ENCODE data around the gene MGST2. TPM values are rescaled to one million over a fixed set of nuclear protein-coding genes. Genes with fewer than 3 reads are reported as not detected.

Gene MGST2
- total RNA-seq, 2 donors from 2014 or later, result 23.4 to 44.1 TPM

DNA sequence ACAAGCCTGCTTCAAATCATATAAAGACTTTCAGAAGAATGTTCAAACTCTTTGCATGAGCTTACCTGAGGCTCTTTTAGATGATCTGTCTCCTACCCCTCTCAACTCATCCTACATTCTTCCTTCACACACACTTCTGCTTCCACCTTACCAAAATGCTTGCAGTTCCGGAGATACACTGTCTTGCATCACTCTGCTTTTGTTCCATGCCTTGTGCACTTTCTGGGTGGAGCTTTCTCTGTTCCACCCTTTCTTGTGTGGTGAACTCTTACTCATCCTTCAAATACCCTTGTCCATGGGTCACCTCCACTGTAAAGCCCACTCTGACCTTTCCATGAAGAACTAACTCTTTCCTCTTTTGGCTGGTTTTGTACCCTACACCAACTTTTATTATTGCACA, 18.4 kb upstream of the MGST2 start:
- H3K9me3 ChIP-seq, result no peaks in the 10 kb centered on the region
- no peak for DNase-seq
- H3K27ac ChIP-seq, result no peak overlapping the region
- no peak overlapping the region for H3K4me3 ChIP-seq
- peaks cover 6% of the 10 kb centered on the region for H3K4me1 ChIP-seq
- intact Hi-C loops (cut with DNase I), result no loop called here
- TF ChIP-seq POLR2A (IDR thresholded peaks at IDR 0.05), result no peak
- no peak for TF ChIP-seq CTCF (IDR thresholded peaks at IDR 0.05)
- ATAC-seq, result no peak
- H3K36me3 ChIP-seq (replicated peaks in 1 of 2; ENCODE audit: insufficient read depth in 1 of 2, low read depth in 2 of 2), result no peaks in the 10 kb centered on the region
- H3K27me3 ChIP-seq, result no peaks in the 10 kb centered on the region
- WGBS, 2 donors, result 83 to 96% methylated on average over 1 of the region's 1 CpG

- Histone ChIP-seq H3K27ac (no peak overlapping the region), H3K36me3 (replicated peaks in 1 of 2; ENCODE audit: insufficient read depth in 1 of 2, low read depth in 2 of 2) (no peaks in the 10 kb centered on the region), H3K4me3 (no peak overlapping the region), H3K27me3 (no peaks in the 10 kb centered on the region), H3K9me3 (no peaks in the 10 kb centered on the region), H3K4me1 (peaks cover 6% of the 10 kb centered on the region)
- WGBS, 2 donors, result 47 to 79% methylated on average over 1 of the region's 1 CpG
- no peak for ATAC-seq
- intact Hi-C loops (cut with DNase I), result no loop called here
- no peak for DNase-seq
- TF ChIP-seq CTCF (IDR thresholded peaks at IDR 0.05), result no peak
- TF ChIP-seq POLR2A (IDR thresholded peaks at IDR 0.05), result no peak
These were observed 17.7 kb upstream of the MGST2 start for GRCh38 chr4:139647952-139648351.

DNA sequence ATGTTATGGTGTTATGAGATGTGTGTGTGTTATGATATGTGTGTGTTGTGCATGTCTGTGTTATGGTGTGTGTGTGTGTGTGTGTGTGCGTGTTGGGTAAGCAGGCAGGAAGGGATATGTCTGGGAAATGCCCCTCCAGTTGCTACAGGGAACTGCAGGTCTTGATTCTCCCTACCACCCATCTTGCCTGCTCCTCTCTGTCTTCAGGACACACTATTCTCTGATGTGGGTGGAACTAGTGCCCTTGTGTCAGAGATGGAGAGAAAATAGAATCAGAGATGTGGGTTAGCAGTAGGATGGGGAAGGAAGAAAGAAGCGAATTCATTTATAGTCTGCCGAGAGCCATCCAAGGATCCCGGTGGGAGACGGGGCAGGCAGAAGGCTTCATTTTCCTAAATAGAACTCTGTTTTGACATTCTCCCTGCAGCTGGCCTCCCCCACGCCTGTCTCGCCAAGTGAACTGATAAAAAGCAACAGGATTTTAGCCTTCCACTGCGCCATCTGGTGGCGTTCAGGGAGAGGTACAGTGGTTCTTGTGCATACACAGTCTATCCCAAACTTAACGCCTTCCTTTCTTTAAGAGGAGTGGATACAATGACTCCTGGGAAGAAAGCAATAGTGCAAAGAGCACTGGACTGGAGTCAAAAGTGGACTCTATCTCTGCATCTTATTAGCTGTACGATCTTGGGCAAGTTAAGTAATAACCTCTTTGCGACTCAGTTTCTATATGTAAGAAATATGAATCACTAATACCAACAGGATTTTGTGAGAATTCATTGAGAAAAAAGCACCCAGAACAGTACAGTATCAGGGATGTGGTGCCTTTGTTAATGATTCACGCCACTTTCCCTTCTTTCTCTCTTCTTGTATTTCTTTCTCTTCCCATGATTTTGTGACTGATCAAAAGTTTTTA, 14.1 kb upstream of the MGST2 start:
- intact Hi-C loops (cut with DNase I), result no loop called here
- H3K4me3 ChIP-seq, result no peak overlapping the region
- WGBS, 2 donors, result 12 to 14% methylated on average over 13 of the region's 13 CpGs
- no peaks in the 10 kb centered on the region for H3K9me3 ChIP-seq
- no peak overlapping the region for H3K27ac ChIP-seq
- peaks cover 10% of the 10 kb centered on the region for H3K4me1 ChIP-seq
- no peak for TF ChIP-seq POLR2A (IDR thresholded peaks at IDR 0.05)
- peak; percentile 70 to 89 (median 82) for TF ChIP-seq CTCF (IDR thresholded peaks at IDR 0.05)
- no peaks in the 10 kb centered on the region for H3K36me3 ChIP-seq (replicated peaks in 1 of 2; ENCODE audit: insufficient read depth in 1 of 2, low read depth in 2 of 2)
- no peaks in the 10 kb centered on the region for H3K27me3 ChIP-seq
- DNase-seq (peak; percentile 83 to 86 (median 84)), ATAC-seq (peak; percentile 84)

GRCh38 chr4:139654516-139654915, 11.1 kb upstream of the MGST2 start:
- Histone ChIP-seq H3K27me3 (no peaks in the 10 kb centered on the region), H3K36me3 (replicated peaks in 1 of 2; ENCODE audit: insufficient read depth in 1 of 2, low read depth in 2 of 2) (no peaks in the 10 kb centered on the region), H3K4me3 (no peak overlapping the region), H3K27ac (no peak overlapping the region), H3K9me3 (no peaks in the 10 kb centered on the region), H3K4me1 (peaks cover 20% of the 10 kb centered on the region)
- ATAC-seq (no peak), DNase-seq (no peak)
- intact Hi-C loops (cut with DNase I), result no loop called here
- WGBS, 2 donors, result 71 to 78% methylated on average over 4 of the region's 4 CpGs
- TF ChIP-seq CTCF (IDR thresholded peaks at IDR 0.05) (no peak), POLR2A (IDR thresholded peaks at IDR 0.05) (no peak)

- Histone ChIP-seq H3K9me3 (no peaks in the 10 kb centered on the region), H3K27ac (no peak overlapping the region), H3K27me3 (no peaks in the 10 kb centered on the region), H3K4me1 (peaks cover 20% of the 10 kb centered on the region), H3K4me3 (no peak overlapping the region), H3K36me3 (replicated peaks in 1 of 2; ENCODE audit: insufficient read depth in 1 of 2, low read depth in 2 of 2) (no peaks in the 10 kb centered on the region)
- TF ChIP-seq POLR2A (IDR thresholded peaks at IDR 0.05), result no peak
- peak in 3 of 7 experiments; percentile 4 to 25 (median 18) for TF ChIP-seq CTCF (IDR thresholded peaks at IDR 0.05)
- DNase-seq (peak in 1 of 4 donors; percentile 36), ATAC-seq (no peak)
- intact Hi-C loops (cut with DNase I), result no loop called here
- WGBS, 2 donors, result 63 to 65% methylated on average over 3 of the region's 3 CpGs
These were observed 10.5 kb upstream of the MGST2 start for GRCh38 chr4:139655116-139655515.

Data from body of pancreas (tissue), 4 donors.